GM12878 (cell line): ENCODE measurements around the gene IRF2. TPM values are rescaled to one million over a fixed set of nuclear protein-coding genes. Genes with fewer than 3 reads are reported as not detected.

Experiments
- ATAC-seq: fragments of 200-7000 bp; cut with Tn5 transposase; 3 replicates; pipeline ENCODE4 v1.9.1; 2020; ENCODE audit warnings: mild to moderate bottlenecking, moderate library complexity
- BruUV-seq: library from RNA; stranded (reverse); fragments of 400-500 nt; replicated peaks from 2 replicates; lab custom pipeline; 2021; lab: Mats Ljungman, UMichigan
- CTCF ChIA-PET: fragments of 300-600 bp; sonication (Branson Sonifier 250); formaldehyde crosslinking; extraction: SDS; loops from one replicate; lab custom pipeline; 2021; ENCODE audit warnings: inconsistent platforms; lab: Yijun Ruan, JAX
- POLR2A ChIA-PET: fragments of 350-600 bp; formaldehyde crosslinking; extraction: SDS; loops from one replicate; lab custom pipeline; 2021; ENCODE audit warnings: inconsistent platforms; lab: Charles Lee
- RAD21 ChIA-PET: fragments of 300-600 bp; sonication (Branson Sonifier 250); formaldehyde crosslinking; loops from one replicate; lab custom pipeline; 2023; ENCODE audit warnings: antibody characterized with exemption; ENCODE audit not compliant: unreplicated experiment; lab: Charles Lee
- SMC1A ChIA-PET: fragments of 300-600 bp; sonication (Branson Sonifier 250); formaldehyde crosslinking; loops from one replicate; lab custom pipeline; 2023; ENCODE audit not compliant: unreplicated experiment, uncharacterized antibody; lab: Charles Lee
- DNase-seq: peaks from one replicate; pipeline ENCODE4 v3.0.0-alpha.2; 2011; ENCODE audit warnings: low read depth, low spot score
- FAIRE-seq: peaks from 3 replicates; lab custom pipeline; 2011; peaks lifted over from hg19 to GRCh38; lab: Jason Lieb, UNC
- H2AFZ ChIP-seq: 2 replicates; pipeline ENCODE4 v1.6.0; 2011; ENCODE audit warnings: low read depth, low read length, control low read depth; ENCODE audit not compliant: control insufficient read depth
- H3K27ac ChIP-seq: 2 replicates; pipeline ENCODE4 v1.5.1; 2011; ENCODE audit warnings: control low read depth; ENCODE audit not compliant: control insufficient read depth, insufficient read depth
- H3K27me3 ChIP-seq, 2 experiments: replicated peaks in 1 of 2; 2 replicates each; pipeline versions ENCODE4 v1.6.0 to v1.6.1; 2011; ENCODE audit warnings: low read length in 1 of 2; ENCODE audit not compliant: control insufficient read depth in 2 of 2, insufficient read depth in 2 of 2
- H3K36me3 ChIP-seq, 2 experiments: 2 replicates each; pipeline ENCODE4 v1.5.1; 2011; ENCODE audit warnings: low read length in 1 of 2; ENCODE audit not compliant: control insufficient read depth in 2 of 2, insufficient read depth in 2 of 2
- H3K4me1 ChIP-seq: 2 replicates; pipeline ENCODE4 v1.6.1; 2011; ENCODE audit warnings: mild to moderate bottlenecking, low read length, moderate library complexity, mixed read lengths; ENCODE audit not compliant: control insufficient read depth, insufficient read depth
- H3K4me2 ChIP-seq: 2 replicates; pipeline ENCODE4 v1.6.0; 2011; ENCODE audit warnings: control low read depth; ENCODE audit not compliant: control insufficient read depth, insufficient read depth
- H3K4me3 ChIP-seq: fragments of 200-600 bp; sonication (generic); 2 replicates; pipeline ENCODE4 v1.5.1; 2016
- H3K79me2 ChIP-seq: 2 replicates; pipeline ENCODE4 v1.6.0; 2011; ENCODE audit warnings: low read length; ENCODE audit not compliant: control insufficient read depth, insufficient read depth
- H3K9ac ChIP-seq: 2 replicates; pipeline ENCODE4 v1.8.0; 2011; ENCODE audit warnings: low read length, control low read depth, mixed read lengths; ENCODE audit not compliant: control insufficient read depth, insufficient read depth
- H3K9me3 ChIP-seq: replicated peaks from 3 replicates; pipeline ENCODE4 v1.5.1; 2011; ENCODE audit warnings: mild to moderate bottlenecking, low read length; ENCODE audit not compliant: control insufficient read depth, insufficient read depth
- H4K20me1 ChIP-seq: 2 replicates; pipeline ENCODE4 v1.6.0; 2011; ENCODE audit not compliant: control insufficient read depth, insufficient read depth
- IKZF1 ChIP-seq: fragments of 450-650 bp; conservative IDR thresholded peaks from 2 replicates; pipeline ENCODE4 v1.6.1; 2017; ENCODE audit warnings: antibody characterized with exemption, mild to moderate bottlenecking
- JUND ChIP-seq: IDR thresholded peaks from 2 replicates; pipeline ENCODE4 v1.6.1; 2012; ENCODE audit warnings: low read depth, mild to moderate bottlenecking, low read length, improper control_type of control experiment, moderate library complexity
- MEF2A ChIP-seq: IDR thresholded peaks from 2 replicates; pipeline ENCODE4 v1.6.1; 2011; ENCODE audit warnings: low read depth, mild to moderate bottlenecking, low read length, moderate library complexity; ENCODE audit not compliant: insufficient read depth
- POLR2A ChIP-seq: IDR thresholded peaks from 2 replicates; pipeline ENCODE4 v1.6.1; 2011; ENCODE audit warnings: low read depth, mild to moderate bottlenecking, low read length
- YY1 ChIP-seq: IDR thresholded peaks from 2 replicates; pipeline ENCODE4 v1.6.1; 2011; ENCODE audit warnings: low read depth, mild to moderate bottlenecking, low read length
- ZNF687 ChIP-seq: fragments of 450-650 bp; IDR thresholded peaks from 2 replicates; pipeline ENCODE4 v1.6.1; 2017; ENCODE audit warnings: mild to moderate bottlenecking, moderate library complexity
- WGBS: methylation state at CpG from one replicate; pipeline ENCODE4 v1.1.6; 2016; ENCODE audit warnings: low lambda C conversion rate; ENCODE audit not compliant: insufficient replicate concordance, insufficient coverage; ENCODE audit errors: missing lambda C conversion rate; 5-methylcytosine and 5-hydroxymethylcytosine counted together
- in situ Hi-C: fragments of 300-500 bp; cut with MboI; formaldehyde crosslinking; loops from 9 replicates; pipeline ENCODE4 v1.14.3; 2018; ENCODE audit warnings: mixed read lengths
- intact Hi-C: fragments of 100-400 bp; cut with micrococcal nuclease; formaldehyde crosslinking; loops from one replicate; pipeline ENCODE4 v1.14.2; 2022; ENCODE audit not compliant: unreplicated experiment
- polyA plus RNA-seq, 11 experiments: library from polyadenylated mRNA; depleted of rRNA in 4 of 11; unstranded in 6 of 11; stranded (reverse) in 5 of 11; fragments of >200 nt; fragmentation: Nextera tagmentation in 4 of 11; fragmentation: Illumina TruSeq in 1 of 11; extraction: Ambion mirVana in 4 of 11; extraction: Trizol in 1 of 11; gene quantifications; 1 replicate in 1 of 11; 2 replicates in 10 of 11; pipeline versions ENCODE4 v1.2.1 to v1.2.3, GENCODE V29; 2011 to 2016; ENCODE audit warnings: inconsistent platforms in 2 of 11, missing spikeins in 2 of 11, low read depth in 1 of 11
- total RNA-seq, 4 experiments: library from RNA; depleted of rRNA in 3 of 4; stranded (reverse); fragments of >200 nt in 3 of 4; fragmentation: Illumina TruSeq in 1 of 4; extraction: Trizol in 1 of 4; gene quantifications; 2 replicates each; pipeline versions ENCODE4 v1.2.1 to v1.2.3, GENCODE V29; 2013 to 2021
- TF ChIP-seq, protein P1 (sequence below): fragments of 450-650 bp; IDR thresholded peaks from 2 replicates; pipeline ENCODE4 v1.6.1; 2017; ENCODE audit warnings: low read depth, mild to moderate bottlenecking, moderate library complexity
- TF ChIP-seq, protein P2 (sequence below): fragments of 450-650 bp; IDR thresholded peaks from 2 replicates; pipeline ENCODE4 v1.6.1; 2016; ENCODE audit warnings: mild to moderate bottlenecking
- TF ChIP-seq, protein P3 (sequence below): IDR thresholded peaks from 2 replicates; pipeline ENCODE4 v1.6.1; 2011; ENCODE audit warnings: mild to moderate bottlenecking, low read depth, low read length, moderate library complexity; ENCODE audit not compliant: insufficient replicate concordance

IRF2 gene
- total and polyA plus RNA-seq, 10 of the 15 experiments (the other 5 are each of a cell fraction or from before 2014, with no cell fraction given): 45.1 to 99.3 (median 58.9) TPM

DNA sequence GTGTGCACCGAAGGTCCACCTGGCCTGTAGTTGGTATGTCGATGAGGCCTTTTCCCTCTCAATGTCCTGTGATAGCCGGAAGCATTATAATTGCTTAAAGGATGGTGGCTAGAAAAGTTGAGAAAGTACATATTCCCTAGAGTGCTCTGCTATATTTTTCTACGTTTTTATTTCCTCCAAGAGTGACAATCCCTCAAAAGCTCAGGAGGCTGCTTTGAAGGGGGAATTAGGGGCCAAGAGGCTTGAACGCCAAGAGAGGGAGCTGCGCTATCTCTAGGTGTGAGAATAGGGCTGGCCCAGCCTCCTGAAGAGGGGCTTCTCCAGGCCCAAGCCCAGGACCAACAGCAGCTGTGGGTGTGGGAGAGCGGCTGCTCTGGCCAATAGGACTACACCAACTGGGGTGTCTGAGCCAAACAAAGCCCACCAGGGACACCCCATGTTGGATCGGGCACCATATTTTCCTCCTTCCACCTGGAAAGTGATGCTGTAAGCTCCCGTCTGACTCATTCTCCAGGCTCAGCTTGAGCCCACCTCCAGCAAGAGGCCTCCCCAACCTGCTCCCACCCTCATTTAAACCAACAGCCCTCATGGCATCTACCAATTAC is 124.0 kb downstream of the IRF2 start:
- peak; percentile 46 for DNase-seq
- Histone ChIP-seq H2AFZ (no peak overlapping the region), H3K79me2 (peaks cover 87% of the 10 kb centered on the region), H3K9me3 (no peaks in the 10 kb centered on the region; the same call in 2 of the 3 replicates), H3K36me3 (no peaks in the 10 kb centered on the region; a peak in 2 of 4 replicates), H3K27me3 (no peaks in the 10 kb centered on the region), H3K9ac (peak overlapping the region; percentile 90; the same call in 1 of the 2 replicates), H3K27ac (peak overlapping the region; percentile 99), H4K20me1 (no peaks in the 10 kb centered on the region), H3K4me3 (peak overlapping the region; percentile 89), H3K4me2 (peak overlapping the region; percentile 94), H3K4me1 (peaks cover 50% of the 10 kb centered on the region)
- 81% methylated on average over 9 of the region's 9 CpGs for WGBS
- intact Hi-C loops (loop anchor here (1.0 to 5.0 kb wide), 2 partner anchors 68 to 297 kb away; partner anchors contain the start of genes CASP3 and PRIMPOL), in situ Hi-C loops (loop anchor here (5.0 kb wide), 1 partner anchor 187 kb away; no protein-coding TSS in a partner anchor)
- ATAC-seq: peak; percentile 7
- ChIA-PET RAD21 (interaction anchor here (0.8 to 14.9 kb wide), 18 partner anchors 9 to 185 kb away, joined by 3 to 419 read pairs (median 6); partner anchors contain the start of gene IRF2), CTCF (interaction anchor here (1.0 to 13.5 kb wide), 12 partner anchors 9 to 186 kb away, joined by 3 to 166 read pairs (median 8); no protein-coding TSS in a partner anchor), POLR2A (interaction anchor here (0.7 to 16.9 kb wide), 13 partner anchors 21 to 186 kb away, joined by 3 to 445 read pairs (median 31); partner anchors contain the start of gene IRF2), SMC1A (interaction anchor here (1.1 to 17.5 kb wide), 19 partner anchors 11 to 184 kb away, joined by 3 to 411 read pairs (median 23); partner anchors contain the start of gene IRF2)
- no peak for FAIRE-seq
- no TSS peak for BruUV-seq
- TF ChIP-seq, protein P1, sequence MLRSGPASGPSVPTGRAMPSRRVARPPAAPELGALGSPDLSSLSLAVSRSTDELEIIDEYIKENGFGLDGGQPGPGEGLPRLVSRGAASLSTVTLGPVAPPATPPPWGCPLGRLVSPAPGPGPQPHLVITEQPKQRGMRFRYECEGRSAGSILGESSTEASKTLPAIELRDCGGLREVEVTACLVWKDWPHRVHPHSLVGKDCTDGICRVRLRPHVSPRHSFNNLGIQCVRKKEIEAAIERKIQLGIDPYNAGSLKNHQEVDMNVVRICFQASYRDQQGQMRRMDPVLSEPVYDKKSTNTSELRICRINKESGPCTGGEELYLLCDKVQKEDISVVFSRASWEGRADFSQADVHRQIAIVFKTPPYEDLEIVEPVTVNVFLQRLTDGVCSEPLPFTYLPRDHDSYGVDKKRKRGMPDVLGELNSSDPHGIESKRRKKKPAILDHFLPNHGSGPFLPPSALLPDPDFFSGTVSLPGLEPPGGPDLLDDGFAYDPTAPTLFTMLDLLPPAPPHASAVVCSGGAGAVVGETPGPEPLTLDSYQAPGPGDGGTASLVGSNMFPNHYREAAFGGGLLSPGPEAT: 0 out of 2 replicates have a peak, but pooled peaks have one; percentile 65
- TF ChIP-seq, protein P2, sequence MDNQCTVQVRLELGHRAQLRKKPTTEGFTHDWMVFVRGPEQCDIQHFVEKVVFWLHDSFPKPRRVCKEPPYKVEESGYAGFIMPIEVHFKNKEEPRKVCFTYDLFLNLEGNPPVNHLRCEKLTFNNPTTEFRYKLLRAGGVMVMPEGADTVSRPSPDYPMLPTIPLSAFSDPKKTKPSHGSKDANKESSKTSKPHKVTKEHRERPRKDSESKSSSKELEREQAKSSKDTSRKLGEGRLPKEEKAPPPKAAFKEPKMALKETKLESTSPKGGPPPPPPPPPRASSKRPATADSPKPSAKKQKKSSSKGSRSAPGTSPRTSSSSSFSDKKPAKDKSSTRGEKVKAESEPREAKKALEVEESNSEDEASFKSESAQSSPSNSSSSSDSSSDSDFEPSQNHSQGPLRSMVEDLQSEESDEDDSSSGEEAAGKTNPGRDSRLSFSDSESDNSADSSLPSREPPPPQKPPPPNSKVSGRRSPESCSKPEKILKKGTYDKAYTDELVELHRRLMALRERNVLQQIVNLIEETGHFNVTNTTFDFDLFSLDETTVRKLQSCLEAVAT: 0 out of 2 replicates have a peak, but pooled peaks have one; percentile 65
- TF ChIP-seq JUND (no peak), YY1 (peak; percentile 6; the same call in 1 of the 2 replicates), ZNF687 (peak; percentile 94), MEF2A (no peak), POLR2A (no peak), IKZF1 (peak; percentile 85)
- TF ChIP-seq, protein P3, sequence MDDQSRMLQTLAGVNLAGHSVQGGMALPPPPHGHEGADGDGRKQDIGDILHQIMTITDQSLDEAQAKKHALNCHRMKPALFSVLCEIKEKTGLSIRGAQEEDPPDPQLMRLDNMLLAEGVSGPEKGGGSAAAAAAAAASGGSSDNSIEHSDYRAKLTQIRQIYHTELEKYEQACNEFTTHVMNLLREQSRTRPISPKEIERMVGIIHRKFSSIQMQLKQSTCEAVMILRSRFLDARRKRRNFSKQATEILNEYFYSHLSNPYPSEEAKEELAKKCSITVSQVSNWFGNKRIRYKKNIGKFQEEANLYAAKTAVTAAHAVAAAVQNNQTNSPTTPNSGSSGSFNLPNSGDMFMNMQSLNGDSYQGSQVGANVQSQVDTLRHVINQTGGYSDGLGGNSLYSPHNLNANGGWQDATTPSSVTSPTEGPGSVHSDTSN: no peak
